ENCODE data around the gene SYT1.
"Not testable (repeated sequence)": the region's sequence is repeated elsewhere in the genome, so short reads cannot be mapped to it uniquely, and the experiment has no call there.

Gene SYT1

DNA sequence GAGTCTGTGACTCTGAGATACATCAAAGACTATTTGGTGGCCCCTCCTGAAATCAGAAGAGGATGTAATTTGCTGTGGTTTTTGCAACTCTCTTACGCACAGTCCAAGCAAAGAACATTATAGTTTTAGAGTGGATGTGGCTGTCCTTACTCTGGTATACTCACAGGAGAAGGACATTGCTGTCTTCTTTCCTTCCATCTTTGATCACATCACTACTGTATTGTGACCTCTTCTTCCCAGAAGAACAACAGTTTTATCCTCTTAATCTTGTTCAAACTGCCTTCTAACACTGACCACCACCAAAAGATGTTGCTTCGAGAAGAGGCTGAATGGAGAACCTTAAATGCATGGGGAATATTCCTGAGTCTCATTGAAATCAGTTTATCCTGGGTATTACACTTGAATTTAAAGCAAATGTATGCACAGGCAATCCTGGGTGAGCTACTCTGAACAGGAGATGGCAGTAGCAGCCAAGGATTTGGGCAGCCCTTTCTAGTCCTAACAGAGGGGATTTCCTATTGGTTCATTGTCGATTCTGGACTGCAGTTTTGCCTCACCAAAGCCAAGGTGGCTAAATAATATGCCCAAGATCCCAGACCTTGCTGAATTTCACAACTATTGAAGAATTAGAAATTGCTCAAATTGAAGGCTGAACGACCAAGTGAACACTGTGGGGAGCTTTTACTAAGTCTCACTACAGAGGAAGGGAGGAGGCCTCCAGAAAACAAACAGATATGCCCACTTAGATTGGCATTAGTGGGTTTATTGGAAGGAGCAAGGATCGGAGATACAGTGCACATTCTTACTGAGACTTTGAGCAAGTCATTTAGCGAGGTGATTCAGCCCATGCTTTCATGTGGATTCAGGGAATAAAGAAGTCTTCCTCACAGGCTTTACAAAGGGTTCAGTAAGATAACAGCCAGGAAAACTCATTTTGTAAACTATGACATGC is 543.4 kb downstream of the SYT1 start:
- DNase-seq (ENCODE audit: low spot score), result no peak

DNA sequence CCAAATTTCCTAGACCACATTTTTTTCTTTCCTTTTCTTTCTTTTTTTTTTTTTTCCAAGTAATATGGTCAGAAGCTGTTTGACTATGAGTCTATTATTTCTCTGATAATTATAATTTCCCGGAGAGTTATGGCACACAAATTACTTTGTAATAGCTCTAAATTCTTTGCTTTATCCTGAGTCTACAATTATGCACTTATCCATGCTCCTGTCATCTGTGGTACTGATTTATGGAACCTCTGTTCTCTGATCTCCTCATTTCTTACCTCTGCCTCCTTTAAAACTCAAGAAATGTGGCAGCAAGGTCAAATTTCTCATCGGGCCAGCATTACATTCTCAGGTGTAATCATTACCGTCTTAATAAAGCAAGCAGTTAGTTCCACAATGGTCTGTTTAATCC is 544.1 kb downstream of the SYT1 start:
- DNase-seq (ENCODE audit: low spot score), result no peak

DNA sequence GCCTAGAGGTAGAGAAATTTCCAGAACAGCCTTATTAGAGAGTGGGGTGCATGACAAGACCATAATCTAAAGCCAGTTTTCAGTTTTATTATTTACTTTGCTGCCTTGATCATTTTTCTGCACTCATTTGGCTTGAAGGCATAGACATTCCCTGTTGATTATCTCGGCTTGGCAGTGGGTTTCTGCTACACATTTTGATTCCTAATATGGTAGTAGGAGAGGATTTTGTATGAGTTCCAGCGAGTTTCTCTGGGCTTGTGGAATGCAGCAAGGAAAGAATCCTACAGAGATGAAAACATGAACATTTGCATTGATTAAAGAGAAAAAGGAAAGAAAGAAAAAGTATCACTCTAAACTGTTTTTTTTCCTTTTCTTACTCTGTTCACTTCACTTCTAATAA is 545.0 kb downstream of the SYT1 start:
- DNase-seq (ENCODE audit: low spot score), result no peak

DNA sequence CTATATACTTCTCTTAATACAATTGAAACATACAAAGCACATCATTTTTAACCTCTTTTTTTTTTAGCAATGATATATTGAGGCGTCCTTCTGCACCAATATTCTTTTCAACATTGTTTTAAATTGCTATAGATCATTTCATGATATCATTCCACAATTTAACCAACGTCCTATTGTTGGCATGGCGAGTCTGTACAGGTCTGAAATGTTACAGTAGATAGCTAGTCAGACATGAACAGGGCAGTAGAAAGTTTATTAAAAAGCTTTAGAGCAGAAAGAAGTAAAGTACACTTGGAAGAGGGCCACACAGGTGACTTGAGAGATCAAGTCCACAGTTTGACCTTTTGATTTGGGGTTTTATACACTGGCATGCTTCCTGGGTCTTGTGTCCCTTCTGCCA is 547.2 kb downstream of the SYT1 start:
- DNase-seq (ENCODE audit: low spot score), result no peak

DNA sequence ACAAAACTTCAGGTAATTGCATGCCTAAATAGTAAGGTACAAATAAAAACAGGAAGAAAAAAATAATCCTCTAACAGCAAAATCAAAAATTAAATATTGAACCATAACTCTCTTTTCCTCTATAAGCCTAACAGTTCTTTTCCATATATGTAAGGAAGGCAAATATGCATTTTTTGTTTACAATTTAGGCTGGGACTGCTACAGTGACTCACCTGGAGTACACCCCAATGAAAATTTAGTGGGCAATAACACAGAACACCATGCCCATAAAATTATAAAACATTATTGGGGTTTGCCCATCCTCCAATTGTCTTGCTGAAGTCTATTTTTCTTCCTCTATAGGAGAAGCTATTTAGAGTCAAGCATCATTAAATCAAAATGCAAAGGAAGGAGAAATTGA is 549.2 kb downstream of the SYT1 start:
- DNase-seq (ENCODE audit: low spot score), result no peak

DNA sequence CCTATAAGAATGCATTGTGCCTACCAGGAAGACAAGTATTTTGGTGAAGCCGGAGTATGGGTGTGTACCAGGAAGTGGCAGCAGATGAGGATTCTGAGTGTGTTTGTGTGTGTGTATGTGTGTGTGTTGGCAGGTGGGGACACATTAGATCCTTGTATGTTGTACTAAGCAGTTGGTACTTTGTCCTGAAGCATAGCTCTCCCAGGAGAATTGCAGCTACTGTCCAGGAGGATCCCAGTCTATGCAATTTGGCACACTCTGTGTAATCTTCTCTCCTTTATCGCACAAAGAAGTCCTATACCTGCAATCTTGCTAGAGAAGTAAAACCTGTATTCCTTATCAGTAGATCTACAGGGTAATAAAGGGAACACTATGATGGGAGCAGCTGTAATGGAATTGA is 549.7 kb downstream of the SYT1 start:
- DNase-seq (ENCODE audit: low spot score), result no peak

DNA sequence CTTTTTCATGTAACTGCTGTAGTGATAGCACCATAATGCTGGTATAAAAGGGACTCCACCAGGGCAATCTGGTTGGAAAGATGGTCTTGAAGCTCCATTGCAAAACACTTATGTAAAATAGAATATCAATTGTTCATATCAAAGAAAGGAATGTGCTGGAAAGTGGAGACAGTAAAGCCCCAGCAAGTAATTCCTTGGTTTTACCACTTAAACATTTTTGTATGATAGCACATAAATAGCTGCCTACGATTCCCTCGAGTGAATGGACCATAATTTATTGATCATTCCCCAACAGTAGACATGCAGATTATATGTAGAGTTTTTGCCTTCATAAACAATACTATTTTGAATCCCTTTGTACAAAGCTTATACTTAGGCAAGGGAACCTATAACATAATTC is 550.7 kb downstream of the SYT1 start:
- DNase-seq (ENCODE audit: low spot score), result no peak

DNA sequence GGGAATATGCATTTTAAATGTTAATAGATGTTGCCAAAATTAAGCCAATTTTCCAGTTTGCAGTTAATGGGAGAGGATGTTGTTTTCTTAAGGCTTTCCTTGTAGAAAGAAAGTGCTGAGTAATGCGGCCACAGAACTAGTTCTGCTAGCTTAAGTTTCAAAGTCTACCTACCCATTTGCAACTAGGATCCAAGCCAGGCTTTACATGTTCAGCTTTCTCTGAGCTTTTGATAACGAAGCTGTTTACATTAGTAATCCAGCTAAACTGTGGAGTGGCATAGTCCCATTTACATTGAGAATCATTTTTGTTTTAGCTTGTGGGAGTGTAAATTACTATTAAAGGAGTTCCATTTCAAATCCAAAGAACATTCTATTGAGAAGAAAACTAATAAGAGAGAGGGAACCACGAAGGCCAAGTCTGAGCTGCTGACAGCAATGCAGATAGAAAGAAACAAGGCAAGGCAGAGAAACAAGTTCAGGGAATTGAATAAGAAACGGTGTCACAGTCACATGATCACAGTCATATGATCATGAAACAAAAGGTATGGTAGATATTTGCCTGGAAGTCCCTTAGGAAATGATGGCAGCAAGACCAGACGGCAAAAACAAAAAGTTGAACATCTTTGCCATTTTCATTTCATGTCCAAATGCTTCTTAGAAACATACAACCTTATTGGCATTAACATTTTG is 551.3 kb downstream of the SYT1 start:
- no peak for DNase-seq (ENCODE audit: low spot score)

DNA sequence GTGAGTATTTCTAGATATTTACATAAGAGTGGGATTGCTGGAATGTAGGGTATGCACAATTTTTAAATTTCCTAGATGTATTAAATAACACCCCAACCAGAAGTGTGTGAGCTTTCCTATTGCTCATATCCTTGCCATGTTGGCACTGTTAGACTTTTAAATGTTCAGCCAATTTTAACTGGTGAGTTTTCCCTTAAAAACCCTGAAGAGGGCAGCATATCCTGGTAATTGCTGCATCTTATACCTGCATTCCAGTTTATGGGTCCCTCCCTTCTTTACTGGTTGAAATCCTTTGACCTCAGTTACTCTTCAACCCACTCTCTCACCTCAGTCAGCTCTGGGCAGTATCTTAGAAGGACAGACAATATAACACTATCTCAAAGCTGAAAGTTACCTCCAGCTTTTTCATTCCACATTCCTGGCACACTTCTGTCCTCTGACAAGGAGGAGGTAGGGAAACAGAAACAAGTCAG is 555.6 kb downstream of the SYT1 start:
- DNase-seq (ENCODE audit: low spot score), result no peak

DNA sequence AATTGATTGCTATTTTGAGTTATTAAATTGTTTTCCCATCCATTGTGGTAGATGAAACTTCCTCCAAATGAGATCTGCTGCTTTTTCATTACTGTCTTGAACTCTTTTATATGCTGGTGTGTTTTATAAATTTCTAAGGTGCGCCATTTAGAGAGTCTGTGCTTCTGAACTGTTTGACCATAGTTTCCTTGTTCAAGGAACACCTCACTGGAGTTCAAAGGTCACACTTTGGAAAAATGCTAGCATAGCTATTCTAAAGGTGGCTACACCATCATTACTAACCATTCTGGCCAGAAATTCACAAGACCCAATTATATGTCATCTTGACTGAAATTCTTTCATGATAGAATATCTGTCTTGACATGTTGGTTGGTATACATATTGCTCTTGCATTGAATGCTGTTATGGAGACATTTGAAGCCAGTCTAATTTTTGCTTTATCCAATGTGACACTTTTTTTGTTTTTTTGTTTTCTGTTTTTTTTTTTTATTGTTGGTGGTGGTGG is 556.7 kb downstream of the SYT1 start:
- no peak for DNase-seq (ENCODE audit: low spot score)

DNA sequence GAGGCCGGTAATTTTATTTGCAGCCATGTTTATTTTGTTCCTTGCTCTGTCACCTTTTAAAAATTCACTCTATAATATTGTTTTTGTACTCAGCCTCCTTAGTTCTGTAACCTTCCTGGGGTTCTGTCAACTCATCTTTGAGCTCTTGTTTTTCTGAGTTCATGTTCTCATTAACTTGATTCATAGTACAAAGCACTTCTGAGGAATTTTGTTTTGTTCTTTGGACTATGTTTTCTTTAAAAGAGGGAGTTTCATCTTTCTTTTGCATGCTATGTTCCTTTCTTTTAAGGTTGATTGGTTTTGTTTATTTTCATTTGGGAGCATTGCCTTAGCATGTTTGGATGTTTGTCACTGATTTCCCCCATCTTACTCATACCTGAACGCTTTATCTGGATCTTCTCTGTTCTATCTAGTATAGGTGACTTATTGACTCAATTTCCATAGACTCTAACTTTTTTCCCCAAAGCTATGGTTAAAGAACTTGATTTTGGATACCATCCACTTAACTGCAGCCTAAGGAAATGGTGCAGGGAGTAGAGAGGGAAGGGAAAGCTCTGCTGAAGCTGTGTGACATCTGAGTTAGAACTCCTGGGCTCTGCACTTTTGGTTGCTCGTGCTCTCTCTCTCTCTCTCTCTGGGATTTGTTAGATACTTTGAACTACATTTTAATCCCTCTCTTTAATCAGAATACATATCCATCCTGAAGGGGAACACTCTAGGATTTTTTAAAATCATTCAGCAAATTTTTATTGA is 557.7 kb downstream of the SYT1 start:
- no peak for DNase-seq (ENCODE audit: low spot score)

DNA sequence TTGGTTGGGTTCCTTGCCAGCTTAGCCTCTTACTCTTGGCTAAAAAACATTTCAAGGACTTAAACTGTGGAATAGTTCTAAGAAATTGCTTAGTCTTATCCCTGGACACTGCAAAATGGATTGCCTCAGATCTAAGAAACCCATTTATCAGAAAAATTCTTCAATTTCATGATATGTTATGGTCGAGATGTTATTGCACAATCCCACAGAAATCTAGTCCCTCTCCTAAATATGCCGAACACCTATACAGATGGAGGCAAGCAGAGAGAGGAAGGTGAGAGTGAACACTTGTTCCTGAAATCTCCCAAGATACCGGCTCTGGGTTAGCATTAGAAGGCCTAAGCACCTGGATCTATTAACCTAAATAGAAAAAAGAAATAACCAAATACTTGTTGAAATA is 559.0 kb downstream of the SYT1 start:
- no peak for DNase-seq (ENCODE audit: low spot score)

DNA sequence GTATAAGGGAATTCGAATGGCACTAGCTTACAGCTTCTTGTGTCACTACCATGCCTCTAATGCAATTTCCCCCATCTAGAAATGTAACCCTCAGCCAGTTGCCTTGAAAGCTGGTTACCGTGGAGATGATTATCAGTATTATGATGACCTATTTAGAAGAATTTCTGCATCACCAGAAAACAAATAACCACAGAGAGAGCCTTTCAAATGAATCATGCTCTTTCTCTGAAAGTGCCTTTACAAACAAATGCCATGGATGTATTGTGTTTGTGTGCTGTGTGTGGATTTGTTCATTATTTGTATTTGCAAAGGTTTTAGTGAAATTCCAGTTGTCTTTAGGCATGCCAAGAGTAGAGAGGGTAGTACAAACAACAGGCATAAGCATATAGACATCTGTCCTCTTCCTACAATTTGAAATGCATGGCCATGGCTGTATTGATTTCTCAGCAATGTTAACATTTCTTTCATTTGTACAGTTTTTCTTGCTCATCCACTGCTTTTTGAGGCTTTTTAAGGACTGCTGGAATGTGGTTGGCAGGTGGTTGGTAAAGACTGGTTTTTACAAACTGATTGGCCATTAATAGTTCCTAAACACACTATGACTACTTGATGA is 559.6 kb downstream of the SYT1 start:
- DNase-seq (ENCODE audit: low spot score), result no peak

DNA sequence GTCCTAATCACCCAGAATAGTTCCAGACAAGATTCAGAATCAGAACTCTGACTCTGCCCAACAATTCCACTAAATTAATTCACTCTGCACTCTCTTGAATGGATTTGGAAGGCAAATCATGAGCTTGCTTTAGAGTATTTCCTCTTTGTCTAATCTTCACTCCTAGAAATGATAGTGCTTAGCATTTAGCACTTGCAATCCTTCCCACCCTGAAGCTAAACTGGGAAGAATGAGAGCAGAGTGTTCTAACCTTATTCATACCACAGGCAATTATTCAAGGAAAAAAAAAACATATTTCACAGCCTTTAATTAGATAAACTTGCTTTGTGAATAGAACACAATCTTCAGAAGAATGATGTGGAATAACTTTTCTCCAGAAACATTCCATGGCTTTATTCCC is 561.5 kb downstream of the SYT1 start:
- no peak for DNase-seq (ENCODE audit: low spot score)

DNA sequence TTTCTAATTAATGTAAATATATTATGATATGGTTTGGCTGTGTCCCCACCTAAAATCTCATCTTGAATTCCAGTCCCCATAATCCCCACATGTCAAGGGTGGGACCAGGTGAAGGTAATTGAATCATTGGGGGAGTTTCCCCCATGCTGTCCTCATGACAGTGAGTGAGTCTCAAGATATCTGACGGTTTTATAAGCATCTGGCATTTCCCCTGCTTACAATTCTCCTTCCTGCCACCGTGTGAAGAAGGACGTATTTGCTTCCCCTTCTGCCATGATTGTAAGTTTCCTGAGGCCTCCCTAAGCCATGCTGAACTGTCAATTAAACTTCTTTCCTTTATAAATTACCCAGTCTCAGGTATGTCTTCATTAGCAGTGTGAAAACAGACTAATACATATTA is 562.2 kb downstream of the SYT1 start:
- DNase-seq (ENCODE audit: low spot score), result not testable (repeated sequence)

DNA sequence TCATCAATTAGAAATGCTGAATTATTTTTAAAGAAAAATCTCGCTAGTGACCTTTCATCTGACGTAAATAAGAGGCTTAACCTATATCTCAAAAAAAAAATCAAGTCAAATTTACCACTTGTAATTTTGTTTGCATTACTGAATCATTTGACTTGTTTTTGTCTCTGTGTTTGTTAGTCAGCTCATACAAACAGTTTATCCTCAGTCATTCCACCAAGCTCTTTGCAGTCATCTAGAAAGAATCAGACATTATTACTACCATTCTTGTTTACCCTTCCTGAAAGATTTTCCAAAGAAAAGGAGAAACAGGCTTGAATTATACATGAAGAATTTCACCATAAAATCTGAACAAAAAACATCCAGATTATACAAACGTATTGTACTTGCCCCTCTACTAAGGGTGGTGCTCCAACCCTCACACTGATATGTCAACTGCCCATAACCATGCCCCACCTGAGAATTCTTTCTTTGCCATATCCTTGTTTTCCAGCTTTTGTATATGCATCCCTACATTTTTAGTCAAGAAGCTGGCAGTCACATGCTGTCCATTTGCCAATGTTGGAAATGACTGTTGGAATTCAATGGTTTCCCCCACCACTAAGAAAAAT is 569.0 kb downstream of the SYT1 start:
- DNase-seq (ENCODE audit: low spot score), result no peak

DNA sequence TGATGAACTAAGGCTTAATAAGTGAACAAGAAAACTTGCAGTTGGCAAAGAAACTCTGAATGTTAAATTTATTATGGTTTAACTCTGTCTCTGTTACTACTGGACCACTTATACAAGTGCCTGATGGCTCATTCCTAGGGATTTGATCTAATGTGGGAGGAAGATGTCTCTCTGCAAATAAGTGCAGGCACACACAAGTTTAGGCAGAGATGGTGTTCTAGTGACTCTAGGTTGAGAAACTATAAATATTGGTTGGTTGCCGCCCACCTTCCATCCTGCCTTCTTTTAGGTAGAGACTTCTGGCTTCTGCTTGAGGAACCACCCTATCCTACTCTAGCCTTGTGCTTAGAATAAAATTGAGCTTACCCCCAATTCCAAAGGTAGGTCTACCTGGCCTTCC is 570.0 kb downstream of the SYT1 start:
- DNase-seq (ENCODE audit: low spot score), result no peak

DNA sequence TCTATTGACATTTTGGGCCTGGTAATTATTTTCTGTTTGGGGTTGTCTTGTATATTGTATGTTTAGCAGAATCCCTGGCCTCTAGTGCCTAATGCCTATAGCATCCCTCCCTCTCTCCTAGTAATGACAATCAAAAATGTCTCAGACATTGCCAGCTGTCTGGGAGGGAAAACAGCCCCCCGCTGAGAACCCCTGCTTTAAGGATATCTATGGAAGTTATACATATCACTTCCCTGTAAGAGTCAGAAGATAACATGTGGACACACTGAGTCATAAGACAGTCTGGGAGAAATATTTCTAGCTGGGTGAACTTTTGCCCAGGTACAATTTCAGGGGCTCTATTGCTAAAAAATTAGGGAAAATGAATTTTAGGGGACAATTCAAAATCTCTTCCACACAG is 571.2 kb downstream of the SYT1 start:
- DNase-seq (ENCODE audit: low spot score), result no peak

DNA sequence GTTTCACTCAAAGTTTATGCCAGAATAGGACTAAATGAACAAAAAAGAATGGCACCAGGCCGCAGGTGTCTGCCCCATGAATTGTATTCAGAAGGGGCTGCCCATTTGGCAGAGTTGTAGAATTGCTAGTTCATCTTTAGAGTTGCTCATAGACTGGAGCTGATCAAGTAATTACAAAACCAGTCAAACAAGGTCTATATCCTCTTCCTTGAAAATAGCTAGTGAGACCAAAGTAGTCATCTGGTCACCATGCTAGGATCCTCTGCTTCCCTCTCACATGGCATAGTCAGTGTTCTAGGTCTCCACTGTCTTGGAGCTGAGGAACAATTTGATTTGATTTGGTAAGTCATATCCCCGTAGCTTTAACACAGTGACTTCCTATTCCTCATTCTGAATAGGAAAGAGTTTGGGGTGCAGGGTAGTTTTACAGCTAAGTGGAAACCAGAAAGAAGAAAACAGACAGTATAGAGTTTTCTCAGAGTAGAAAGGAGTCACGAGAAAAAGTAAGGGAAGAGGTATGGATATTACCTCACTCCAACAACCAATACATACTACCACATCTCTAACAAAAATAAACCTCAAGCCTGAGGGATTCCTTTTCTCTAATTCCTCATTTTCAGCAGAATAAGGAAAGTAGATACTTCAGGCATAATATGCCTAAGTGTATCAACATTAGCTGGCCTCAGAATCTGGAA is 574.1 kb downstream of the SYT1 start:
- DNase-seq (ENCODE audit: low spot score), result no peak

DNA sequence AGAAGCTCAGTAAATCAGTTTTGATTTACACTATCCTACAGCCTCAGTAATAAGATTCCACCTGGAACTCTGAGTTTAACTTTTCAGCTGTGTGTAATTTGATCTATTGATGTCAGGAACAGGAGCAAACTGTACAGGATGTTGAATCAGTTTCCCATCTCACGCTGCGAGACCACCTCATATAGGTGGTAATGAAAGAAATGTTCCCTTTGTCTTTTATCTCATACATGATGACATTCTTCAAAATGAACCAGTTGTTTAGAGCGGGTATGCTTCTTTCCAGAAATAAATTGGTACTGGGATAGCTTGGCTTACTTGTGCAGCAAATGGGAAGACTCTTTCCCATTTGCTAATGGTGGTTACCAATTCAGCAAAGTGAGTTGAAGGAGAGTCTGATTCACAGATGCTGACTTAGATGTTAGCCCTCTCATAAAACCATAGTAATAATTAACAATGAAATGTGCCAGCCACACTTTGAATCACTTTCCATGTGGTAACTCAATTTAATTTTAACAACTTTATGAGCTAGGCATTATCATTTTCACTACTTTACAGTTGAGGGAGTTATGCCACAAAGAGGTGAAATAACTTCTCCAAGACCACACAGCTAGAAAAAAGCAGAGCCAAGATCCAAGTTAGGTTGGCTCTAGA is 574.7 kb downstream of the SYT1 start:
- no peak for DNase-seq (ENCODE audit: low spot score)
